ENCODE data around the gene IRX2.

Gene IRX2

DNA sequence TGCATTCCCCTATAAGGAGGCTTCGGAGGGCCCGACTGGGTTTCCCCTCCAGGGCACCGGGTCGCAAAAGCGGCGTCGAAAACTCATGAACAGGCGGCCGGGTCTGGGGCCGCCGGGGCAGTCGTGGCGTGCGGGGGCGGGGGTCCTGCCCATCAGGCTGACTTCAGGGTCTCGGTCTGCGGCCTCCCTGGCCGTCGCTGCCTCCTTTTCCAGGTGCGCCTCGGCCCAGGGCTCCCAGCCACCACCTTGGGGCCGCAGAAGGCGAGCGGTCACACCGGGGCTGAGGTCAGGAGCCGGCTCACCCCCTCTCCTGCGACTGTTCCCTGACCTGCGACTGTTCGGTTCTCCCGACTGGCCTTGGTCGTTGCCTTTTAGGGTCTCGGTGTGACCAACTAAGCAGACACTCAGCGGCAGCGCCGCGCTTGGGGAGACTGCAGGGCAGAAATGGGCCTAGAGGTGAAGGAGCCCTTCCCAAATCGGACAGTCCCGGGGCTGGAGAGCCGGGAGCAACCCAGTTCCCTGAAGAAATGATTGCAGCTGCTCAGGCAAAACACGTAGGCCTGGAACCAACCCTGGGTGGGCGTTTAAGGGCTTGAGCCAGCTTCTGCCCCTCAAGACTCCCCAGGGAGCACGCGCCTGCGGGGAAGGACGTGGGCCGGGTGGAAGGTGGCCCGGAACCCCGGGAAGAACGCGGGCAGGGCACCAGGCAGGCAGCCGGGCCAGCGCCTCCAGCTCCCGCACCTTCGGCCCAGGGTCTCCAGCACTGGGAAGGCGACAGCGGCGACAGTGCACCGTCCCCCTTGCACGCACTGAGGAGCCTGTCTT, 11.2 kb downstream of the IRX2 start:
- DNase-seq: no peak

GRCh38 chr5:2739360-2740050, 12.0 kb downstream of the IRX2 start:
- no peak for DNase-seq

DNA sequence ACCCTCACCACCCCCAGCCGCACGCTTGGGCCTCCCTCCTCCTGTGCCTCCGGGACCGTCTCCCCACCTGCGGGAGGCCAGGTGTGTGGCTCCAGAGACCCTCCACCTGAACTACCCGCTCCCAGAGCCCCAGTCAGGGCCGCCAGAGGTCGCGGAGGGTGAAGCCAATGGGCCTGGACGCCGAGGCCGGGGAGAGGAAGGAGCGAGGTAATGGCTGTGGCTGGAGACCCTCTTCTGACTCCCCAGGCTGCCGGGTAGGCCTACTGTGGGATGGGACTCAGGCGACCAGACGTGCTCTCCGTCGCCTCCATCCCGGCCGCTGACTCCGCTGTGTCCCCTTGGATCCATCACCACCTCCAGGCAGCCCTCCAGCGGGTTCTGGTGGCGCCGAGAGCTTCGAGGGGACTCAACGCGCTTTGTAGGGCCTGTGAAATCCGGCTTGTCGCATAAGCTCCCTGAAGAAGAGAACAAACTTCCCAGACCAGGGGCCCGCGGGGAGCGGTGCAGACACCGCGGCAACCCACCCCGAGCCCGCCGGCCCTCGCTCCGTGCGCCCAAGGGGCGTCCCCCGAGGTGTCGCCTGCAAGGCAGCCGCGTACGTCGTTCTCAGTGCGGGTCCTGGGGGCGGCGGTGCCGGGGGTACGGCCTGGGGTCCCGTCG, 12.6 kb downstream of the IRX2 start:
- no peak for DNase-seq

DNA sequence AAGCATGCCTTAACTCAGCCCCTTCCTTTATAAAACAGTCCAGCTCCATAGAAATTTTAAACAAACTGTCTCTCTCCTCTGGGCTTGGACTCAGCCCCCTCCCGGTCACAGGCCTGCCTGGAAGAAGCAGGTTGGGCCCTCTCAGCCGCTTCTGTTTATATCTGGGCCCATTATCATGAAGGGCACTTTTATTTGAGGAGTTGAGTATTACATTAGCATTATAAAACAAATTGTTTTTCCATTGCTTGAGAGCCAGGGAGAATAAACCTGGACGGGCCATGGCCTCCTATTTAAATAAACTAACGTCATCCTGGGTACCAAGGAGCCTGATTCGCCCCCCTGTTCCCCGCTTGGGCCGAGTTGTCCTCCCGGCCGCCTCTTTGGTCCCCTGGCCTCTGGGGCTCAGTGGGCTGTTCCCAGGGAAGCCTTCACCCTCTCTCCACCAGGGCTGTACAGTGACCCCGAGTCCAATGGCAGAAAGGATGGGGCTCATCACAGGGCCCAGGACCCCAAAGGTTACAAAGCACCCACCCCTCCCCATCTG, 13.2 kb downstream of the IRX2 start:
- DNase-seq: no peak

GRCh38 chr5:2737273-2738155, 14.0 kb downstream of the IRX2 start:
- no peak for DNase-seq

- DNase-seq: no peak
These were observed 14.6 kb downstream of the IRX2 start for GRCh38 chr5:2736872-2737271.

DNA sequence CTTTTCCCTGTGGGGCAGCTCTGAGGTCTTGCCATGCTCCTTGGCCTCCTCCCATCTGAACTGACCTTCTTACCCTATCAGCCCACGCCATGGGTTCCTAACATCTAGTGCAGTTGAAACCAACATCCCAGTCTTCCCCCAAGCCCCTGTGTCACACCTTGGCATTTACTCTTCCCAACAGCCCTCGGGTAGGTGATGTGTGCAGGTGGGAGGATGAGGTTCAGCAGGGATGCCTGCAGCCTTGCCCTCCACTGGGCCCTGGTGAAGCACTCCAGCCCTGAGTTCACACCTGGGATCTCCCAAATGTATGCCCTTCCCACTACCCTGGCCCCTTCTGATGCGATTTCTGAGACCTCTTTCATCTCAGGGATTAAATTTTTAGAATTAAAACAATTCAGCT, 15.5 kb downstream of the IRX2 start:
- no peak for DNase-seq

GRCh38 chr5:2732850-2733249, 18.6 kb downstream of the IRX2 start:
- DNase-seq: no peak

DNA sequence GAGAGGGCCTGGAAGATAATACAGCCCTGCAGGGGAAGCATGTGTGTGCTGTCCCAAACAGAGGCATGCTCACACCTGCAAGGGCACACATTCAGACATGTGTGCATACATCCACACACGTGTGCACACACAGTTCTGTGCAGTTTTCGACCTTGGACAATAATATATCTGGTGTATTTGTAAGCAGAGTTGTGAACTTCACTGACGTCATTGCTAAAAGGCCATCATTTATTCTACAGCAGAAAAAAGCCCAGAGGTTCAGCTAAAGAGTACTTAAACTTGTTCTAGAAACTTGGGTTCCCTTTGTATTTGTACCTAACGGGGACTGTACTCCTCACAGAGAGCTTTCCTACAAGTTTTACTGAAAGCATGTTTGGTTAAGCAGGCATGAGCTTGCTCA, 19.5 kb downstream of the IRX2 start:
- DNase-seq: no peak

- no peak for DNase-seq
These were observed 22.3 kb downstream of the IRX2 start for GRCh38 chr5:2729189-2729588.

GRCh38 chr5:2727550-2727949, 23.9 kb downstream of the IRX2 start:
- DNase-seq: no peak

- DNase-seq: no peak
These were observed 25.3 kb downstream of the IRX2 start for GRCh38 chr5:2725980-2726765.

GRCh38 chr5:2724831-2725230, 26.6 kb downstream of the IRX2 start:
- DNase-seq: no peak

GRCh38 chr5:2724031-2724581, 27.4 kb downstream of the IRX2 start:
- no peak for DNase-seq

DNA sequence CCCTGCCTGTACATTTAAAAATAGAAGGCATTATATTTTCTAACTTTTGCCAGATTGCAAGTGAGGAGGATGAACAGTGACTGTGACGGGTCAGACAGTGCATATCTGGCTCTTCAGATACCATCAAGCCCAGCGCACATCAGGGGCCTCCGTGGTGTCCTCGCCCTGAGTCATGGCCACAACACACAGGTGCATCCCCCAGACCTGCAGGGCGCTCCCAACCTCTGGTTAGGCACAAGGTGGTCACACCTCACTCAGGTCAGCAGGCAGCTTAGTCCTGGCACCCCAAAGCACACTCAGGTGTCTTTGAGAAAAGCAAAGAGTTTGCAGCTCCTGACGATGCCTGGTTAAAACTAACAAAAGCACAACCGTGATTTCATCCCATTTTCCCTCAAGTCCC, 28.6 kb downstream of the IRX2 start:
- DNase-seq: no peak

- DNase-seq: no peak
These were observed 29.9 kb downstream of the IRX2 start for GRCh38 chr5:2721385-2722138.

- no peak for DNase-seq
These were observed 32.1 kb downstream of the IRX2 start for GRCh38 chr5:2719332-2719731.

DNA sequence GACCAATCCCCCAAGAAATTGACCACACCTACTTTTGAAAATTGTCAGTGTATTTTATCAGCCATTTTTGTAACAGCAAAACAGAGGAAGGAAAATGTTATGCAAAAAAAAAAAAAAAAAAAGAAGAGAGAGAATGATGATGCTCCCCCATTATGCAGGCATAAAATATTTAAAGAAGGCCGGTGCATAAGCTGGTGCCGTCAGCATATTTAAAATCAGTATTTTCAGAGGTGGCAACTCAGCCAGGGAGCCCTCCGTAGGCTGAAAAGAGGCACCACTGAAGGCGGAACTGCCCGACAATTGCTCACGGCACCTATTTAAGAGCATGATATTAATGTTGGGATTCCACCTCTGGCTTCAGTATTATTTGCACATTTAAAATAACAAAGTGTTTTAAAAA, 33.4 kb downstream of the IRX2 start:
- DNase-seq: no peak

GRCh38 chr5:2715856-2716255, 35.6 kb downstream of the IRX2 start:
- DNase-seq: no peak

GRCh38 chr5:2714805-2715204, 36.7 kb downstream of the IRX2 start:
- no peak for DNase-seq

DNA sequence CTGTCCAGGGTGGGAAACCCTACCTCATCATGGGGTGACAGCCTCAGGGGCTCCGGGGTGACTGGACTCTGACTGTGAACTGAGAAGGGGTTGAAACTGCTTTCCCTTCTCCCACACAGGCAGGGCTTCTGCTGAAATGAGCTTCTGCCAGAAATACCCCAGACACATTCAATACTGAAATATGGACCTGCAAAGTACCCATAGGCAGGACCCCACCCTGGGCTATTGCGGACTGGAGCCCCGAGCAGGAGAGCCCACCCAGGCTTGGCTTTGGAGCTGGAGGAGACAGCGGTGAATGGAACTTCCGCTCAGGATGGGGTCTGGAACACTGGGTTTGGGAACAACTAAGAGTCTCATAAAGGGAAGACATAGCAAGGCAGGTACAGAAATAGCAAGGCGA, 37.5 kb downstream of the IRX2 start:
- no peak for DNase-seq
